NCI-H2107 (cell line): ENCODE measurements around the gene CST1.
"Not testable (repeated sequence)": the region's sequence is repeated elsewhere in the genome, so short reads cannot be mapped to it uniquely, and the experiment has no call there.

Experiments
- DNase-seq: peaks from one replicate; lab custom pipeline; 2025; lab: John Stamatoyannopoulos, UW

CST1 gene

GRCh38 chr20:23750786-23751185 is at the start of gene CST1:
TSS of gene CST1 (minus strand) at chr20:23750935. CDS start at chr20:23750866, 69 bp downstream.
- not testable (repeated sequence) for DNase-seq

GRCh38 chr20:23799216-23799847 is 48.6 kb upstream of the CST1 start:
- DNase-seq, result not testable (repeated sequence)

DNA sequence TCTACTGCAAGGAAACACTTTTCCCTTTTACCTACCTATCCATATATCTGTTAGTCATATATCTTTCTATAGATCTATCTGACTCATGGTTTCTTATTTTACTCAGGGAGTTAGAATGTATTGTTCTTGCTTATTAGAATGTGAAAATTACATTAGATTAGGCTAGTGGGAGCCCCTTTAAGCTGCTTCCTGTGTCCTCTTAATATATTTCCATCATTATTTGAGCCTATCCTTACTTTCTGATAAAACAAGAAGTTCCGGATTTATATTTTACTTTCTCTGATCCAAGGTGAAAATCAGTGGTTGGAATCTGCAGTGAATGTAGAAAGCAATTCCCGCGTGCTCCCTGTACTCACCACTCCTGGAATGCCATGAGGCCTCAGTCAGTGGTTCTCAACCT is 44.8 kb upstream of the CST1 start:
- DNase-seq, result no peak

DNA sequence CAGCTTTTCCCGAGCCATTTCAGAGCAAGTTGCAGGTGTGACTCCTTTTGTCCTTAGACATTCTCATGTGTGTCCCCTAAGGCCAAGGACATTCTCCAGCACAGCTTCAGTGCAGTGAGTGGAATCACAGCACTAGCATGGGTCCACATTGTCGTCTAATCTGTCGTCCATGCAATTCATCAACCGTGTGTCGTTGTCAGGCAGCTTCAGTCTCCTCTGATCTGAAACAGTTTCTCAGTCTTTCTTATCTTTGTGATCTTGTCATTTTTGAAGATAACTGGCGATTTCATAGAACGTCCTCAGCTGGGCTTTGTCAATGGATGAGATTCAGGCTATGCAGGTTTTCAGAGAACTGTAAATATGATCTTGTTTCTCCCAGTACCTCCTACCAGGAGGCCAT is 44.1 kb upstream of the CST1 start:
- DNase-seq, result no peak

DNA sequence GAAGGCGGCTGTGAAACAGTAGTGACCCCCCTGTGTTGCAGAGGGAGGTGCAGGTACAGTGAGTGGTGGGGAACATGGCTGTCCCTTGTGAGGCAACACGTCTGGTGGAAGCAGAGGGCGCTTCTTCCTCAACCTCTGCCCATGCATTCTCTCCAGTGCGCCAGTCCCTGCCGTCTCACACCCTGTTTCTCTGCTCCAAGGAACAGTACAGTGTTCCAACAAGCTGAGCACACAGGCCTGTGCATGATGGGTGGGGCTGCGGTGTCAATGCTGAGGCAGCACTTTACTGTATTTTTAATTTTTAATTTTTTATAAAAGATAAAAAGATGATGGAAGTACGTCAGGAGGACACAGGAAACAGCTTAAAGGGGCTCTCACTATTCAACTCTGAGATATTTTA is 43.3 kb upstream of the CST1 start:
- no peak for DNase-seq

DNA sequence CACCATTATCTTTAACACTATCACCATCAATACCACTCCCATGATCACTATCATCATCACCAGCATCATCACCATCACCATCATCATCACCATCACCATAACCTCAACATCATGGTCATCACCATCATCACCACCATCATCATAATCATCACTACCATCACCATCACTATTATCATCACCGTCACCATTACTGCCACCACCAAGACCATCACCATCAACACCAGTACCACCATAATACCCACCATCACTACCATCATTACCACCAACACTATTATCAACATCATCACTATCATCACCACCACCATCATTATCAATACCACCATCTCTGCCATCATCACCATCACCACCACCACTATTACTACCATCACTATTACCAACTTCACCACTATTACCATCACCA is 32.7 kb upstream of the CST1 start:
- no peak for DNase-seq

DNA sequence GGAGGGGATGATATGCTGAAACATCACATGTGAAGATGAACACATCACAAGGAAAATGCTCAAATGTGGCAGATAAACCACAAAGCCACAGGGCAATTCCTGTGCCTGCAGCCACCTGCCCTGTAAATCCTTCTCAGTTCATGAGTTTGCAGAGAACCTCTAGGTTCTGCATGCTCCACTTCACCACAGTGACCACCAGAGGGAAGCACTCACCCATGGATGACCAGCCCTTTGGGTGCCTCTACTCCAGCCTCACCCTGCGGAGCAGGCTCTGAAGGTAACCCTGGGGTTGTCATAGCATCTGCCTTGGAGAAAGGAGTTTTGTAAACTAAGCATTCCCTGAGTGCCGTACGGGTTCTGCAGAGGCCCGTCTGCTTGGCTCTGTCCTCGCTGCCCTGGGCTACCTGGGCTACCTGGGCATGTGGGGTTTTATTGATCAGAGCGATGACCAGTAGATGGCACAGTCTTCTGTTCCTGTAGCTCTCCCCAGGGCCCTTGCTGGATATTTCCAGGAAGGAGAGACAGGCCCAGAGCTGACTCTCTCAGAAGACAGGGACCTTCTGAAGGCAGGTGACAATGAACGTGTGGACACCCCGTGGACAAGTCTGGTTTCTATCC is 31.7 kb upstream of the CST1 start:
- DNase-seq, result no peak

DNA sequence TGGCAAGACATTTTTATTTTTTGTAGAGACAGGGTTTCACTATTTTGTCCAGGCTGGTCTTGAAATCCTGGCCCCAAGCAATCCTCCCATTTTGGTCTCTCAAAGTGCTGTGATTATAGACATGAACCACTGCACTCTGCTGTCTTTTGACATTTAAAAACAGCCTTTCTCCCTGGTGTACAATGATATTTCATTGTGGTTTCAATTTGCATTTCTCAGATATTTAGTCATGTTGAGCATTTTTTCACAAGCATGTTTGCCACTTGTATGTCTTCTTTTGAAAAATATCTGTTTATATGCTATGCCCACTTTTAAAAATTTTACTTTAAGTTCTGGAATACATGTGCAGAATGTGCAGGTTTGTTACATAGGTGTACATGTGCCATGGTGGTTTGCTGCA is 27.9 kb upstream of the CST1 start:
- not testable (repeated sequence) for DNase-seq

GRCh38 chr20:23777380-23777779 is 26.6 kb upstream of the CST1 start:
- not testable (repeated sequence) for DNase-seq

GRCh38 chr20:23776067-23776771 is 25.5 kb upstream of the CST1 start:
- DNase-seq, result no peak

- no peak for DNase-seq
These were observed 23.3 kb upstream of the CST1 start for GRCh38 chr20:23774081-23774480.

DNA sequence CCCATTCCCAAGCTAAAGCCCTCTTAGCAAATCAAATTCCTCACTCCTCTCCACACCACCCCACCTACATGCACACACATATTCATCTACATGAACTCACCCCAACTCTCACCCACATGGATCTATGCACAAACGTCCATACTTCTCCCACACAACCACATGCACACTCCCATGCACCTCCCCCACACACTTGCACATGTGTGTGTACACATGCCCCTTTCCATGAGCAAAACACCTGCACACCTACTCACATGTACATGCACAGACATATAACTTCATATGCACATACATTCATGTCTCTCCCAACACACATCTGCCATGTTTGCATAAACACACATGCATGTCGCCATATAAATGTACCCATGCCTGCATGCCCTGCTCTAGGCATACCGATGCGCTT is 22.8 kb upstream of the CST1 start:
- DNase-seq, result no peak

- no peak for DNase-seq
These were observed 22.4 kb upstream of the CST1 start for GRCh38 chr20:23773127-23773526.

DNA sequence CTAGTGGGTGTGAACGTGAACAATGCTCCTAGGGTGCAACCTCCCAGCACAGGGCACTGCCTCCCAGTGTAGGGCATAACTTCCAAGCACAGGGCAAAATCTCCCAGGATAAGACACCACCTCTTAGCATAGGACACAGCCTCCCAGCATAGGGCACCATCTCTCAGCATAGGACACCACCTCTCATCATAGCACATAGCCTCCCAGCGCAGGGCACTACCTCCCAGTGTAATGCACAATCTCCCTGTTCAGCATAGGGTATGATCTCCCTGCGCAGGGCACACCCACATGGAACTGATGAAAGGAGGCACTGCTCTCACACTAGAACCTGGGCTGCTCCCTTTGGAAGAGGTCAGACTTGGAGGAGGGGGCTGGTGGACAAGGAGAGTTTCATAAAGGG is 21.3 kb upstream of the CST1 start:
- DNase-seq, result no peak

DNA sequence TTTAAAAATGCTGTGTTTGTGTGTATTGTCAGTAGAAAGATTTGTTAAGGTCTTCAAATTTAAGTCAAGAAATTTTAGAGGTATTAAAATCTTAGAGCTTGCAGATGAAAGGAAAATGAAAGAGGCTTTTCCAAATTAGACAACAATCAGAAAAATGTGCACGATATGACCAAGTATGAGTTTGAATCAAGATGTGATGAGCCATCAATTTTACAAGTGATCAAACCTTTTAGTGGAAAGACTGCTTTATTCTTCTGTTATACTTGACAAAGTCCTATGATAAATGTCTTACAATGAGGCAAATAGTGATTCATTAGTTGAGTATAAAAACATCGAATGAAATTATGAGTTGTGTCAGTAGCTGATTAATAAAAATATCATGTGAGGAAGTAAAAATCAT is 19.6 kb upstream of the CST1 start:
- DNase-seq, result no peak

DNA sequence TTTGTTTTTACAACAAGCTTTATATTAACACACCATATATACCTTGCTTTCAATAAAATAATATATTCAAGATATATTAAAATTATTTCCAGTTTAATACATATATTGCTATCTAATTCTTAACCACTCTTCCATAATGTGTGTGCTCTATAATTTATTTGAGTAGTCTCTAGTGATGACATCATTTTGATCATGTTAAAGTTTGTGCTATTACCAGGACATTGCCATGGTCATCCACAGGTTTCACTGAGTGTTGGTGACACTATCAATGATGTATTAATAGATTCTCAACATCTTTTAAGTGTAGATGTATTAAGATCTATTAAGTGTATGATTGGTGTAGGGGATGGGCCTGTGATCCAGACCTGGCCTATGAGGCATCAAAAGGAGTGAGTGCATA is 17.8 kb upstream of the CST1 start:
- not testable (repeated sequence) for DNase-seq

DNA sequence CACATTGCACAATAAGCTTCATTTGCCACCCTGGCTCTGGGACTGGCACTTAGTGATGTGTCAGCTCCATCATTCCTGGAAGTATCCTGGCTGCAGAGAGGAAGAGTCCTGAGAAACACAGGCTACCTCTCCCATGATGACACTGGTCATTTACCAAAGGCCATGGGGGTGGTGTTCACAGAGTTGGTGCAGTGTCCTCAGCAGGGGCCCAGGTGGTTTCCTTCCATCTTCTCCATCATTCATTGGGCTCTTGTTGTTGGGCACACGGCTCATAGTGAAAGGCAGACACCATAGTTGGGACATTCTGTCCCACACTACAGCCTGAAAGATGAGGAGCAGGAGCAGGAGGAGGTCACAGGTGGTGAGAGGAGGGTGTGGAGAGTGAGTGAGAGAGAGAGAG is 15.8 kb upstream of the CST1 start:
- DNase-seq, result no peak

DNA sequence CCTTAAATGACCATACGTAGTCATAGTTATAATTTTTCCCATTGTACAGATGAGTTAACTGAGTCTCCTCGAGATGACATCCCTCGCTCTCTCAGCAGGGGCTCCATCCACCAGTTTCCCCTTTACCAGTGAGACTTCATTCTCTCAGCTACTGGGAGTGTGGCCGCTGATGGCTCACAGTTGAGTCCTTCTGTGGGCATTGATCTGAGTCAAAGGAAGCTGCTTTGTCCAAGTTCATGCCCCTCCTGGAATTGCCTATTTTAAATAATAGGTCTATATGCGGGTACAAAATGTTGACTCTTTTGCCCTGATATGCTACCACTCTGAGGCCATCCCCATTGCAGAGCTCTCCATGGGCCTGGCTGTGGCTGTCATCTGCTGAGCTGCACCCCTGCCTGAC is 14.8 kb upstream of the CST1 start:
- DNase-seq, result no peak

- not testable (repeated sequence) for DNase-seq
These were observed 13.9 kb upstream of the CST1 start for GRCh38 chr20:23764630-23765029.

GRCh38 chr20:23763345-23763744 is 12.6 kb upstream of the CST1 start:
- no peak for DNase-seq

- no peak for DNase-seq
These were observed 8.7 kb upstream of the CST1 start for GRCh38 chr20:23759306-23759940.

- DNase-seq, result not testable (repeated sequence)
These were observed 6.1 kb upstream of the CST1 start for GRCh38 chr20:23756792-23757191.

DNA sequence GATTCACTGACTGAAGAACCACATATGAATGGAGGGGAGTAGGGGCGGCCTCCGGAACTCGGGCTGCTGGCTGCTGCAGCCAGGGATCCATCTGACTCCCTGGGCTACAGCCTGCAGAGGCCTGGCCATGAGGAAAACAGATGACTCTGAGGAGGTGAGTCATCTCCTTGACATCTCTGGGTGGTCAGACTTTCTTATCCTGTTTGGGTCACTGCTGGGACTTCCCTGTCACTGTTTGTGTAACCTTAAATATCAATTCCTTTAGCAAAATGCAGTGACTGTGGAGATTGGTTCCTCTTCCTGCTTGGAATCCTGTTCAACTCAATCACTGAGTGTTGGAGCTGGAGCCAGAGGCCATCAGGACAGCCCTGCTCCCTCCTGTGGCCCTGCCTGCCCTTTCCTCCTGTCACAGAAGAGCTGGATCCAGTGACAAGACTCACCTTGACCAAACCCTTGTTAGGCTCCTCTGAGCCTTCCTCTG is 4.4 kb upstream of the CST1 start:
- not testable (repeated sequence) for DNase-seq
